ENCODE results near the gene SLC9A4.

SLC9A4 gene

GRCh38 chr2:102455061-102455670 lies 17.9 kb upstream of the SLC9A4 start:
- no peak for ATAC-seq
- no peak for DNase-seq

GRCh38 chr2:102460467-102460866 lies 12.6 kb upstream of the SLC9A4 start:
- no peak for DNase-seq
- peak; percentile 28 for ATAC-seq

- DNase-seq: no peak
- no peak for ATAC-seq
These were observed 11.8 kb upstream of the SLC9A4 start for GRCh38 chr2:102461188-102461587.

- DNase-seq: no peak
- ATAC-seq: no peak
These were observed 9.9 kb upstream of the SLC9A4 start for GRCh38 chr2:102463160-102463559.

- no peak for DNase-seq
These were observed 2.9 kb upstream of the SLC9A4 start for GRCh38 chr2:102470168-102470567.

GRCh38 chr2:102473631-102474030 lies 605 bp downstream of the SLC9A4 start:
- DNase-seq: no peak
- no peak for ATAC-seq

More at GRCh38 chr2:102470168-102470567, 2.9 kb upstream of the SLC9A4 start:
- no peak for ATAC-seq

GRCh38 chr2:102474785-102475184 lies 1.8 kb downstream of the SLC9A4 start:
- no peak for ATAC-seq
- DNase-seq: no peak

- no peak for ATAC-seq
- no peak for DNase-seq
These were observed 5.9 kb downstream of the SLC9A4 start for GRCh38 chr2:102478686-102479470.

GRCh38 chr2:102480285-102481195 lies 7.5 kb downstream of the SLC9A4 start:
- no peak for ATAC-seq

GRCh38 chr2:102481931-102482330 lies 8.9 kb downstream of the SLC9A4 start:
- DNase-seq (no peak), ATAC-seq (no peak)

More at GRCh38 chr2:102480285-102481195, 7.5 kb downstream of the SLC9A4 start:
- DNase-seq: no peak

- DNase-seq (no peak), ATAC-seq (no peak)
These were observed 10.1 kb downstream of the SLC9A4 start for GRCh38 chr2:102483086-102483485.

GRCh38 chr2:102484310-102485061 lies 11.5 kb downstream of the SLC9A4 start:
- DNase-seq (no peak), ATAC-seq (no peak)

GRCh38 chr2:102485147-102485785 lies 12.2 kb downstream of the SLC9A4 start:
- ATAC-seq: no peak
- no peak for DNase-seq

GRCh38 chr2:102486941-102487702 lies 14.1 kb downstream of the SLC9A4 start:
- DNase-seq (no peak), ATAC-seq (no peak)

GRCh38 chr2:102487761-102488462 lies 14.9 kb downstream of the SLC9A4 start:
- DNase-seq (no peak), ATAC-seq (peak; percentile 14)

- ATAC-seq (no peak), DNase-seq (no peak)
These were observed 16.6 kb downstream of the SLC9A4 start for GRCh38 chr2:102489646-102490045.

GRCh38 chr2:102492006-102492405 lies 19.0 kb downstream of the SLC9A4 start:
- DNase-seq: no peak
- ATAC-seq: no peak

- ATAC-seq (no peak), DNase-seq (no peak)
These were observed 21.5 kb downstream of the SLC9A4 start for GRCh38 chr2:102494570-102494969.

GRCh38 chr2:102498414-102498813 lies 25.4 kb downstream of the SLC9A4 start:
- ATAC-seq: peak; percentile 55
- no peak for DNase-seq

GRCh38 chr2:102499558-102499957 lies 26.5 kb downstream of the SLC9A4 start:
- no peak for ATAC-seq

More at GRCh38 chr2:102499558-102499957, 26.5 kb downstream of the SLC9A4 start:
- DNase-seq: no peak

All from stimulated activated naive CD8-positive, alpha-beta T cell treated with anti-CD3 and anti-CD28 coated beads, Interleukin-15, Interleukin-2, amounts not matched to agents 100 U/mL and 50 U/mL, for 24 hours (primary cell).